ENCODE data around the gene PRCD. TPM values are rescaled to one million over a fixed set of nuclear protein-coding genes. Genes with fewer than 3 reads are reported as not detected.
A peak's percentile ranks its signal among the peaks of the same experiment; 100 is the strongest.
"Not testable (repeated sequence)": the region's sequence is repeated elsewhere in the genome, so short reads cannot be mapped to it uniquely, and the experiment has no call there.

Gene PRCD
- total RNA-seq, 4 donors from 2014 or later = 1.2 to 5.1 (median 3.8) TPM

GRCh38 chr17:76530811-76531485 is 8.9 kb upstream of the PRCD start:
- Histone ChIP-seq H3K9me3 (no peaks in the 10 kb centered on the region), H3K4me1 (peaks cover 47 to 62% (median 59%) of the 10 kb centered on the region in 4 donors), H3K27ac (replicated peaks in 1 of 4) (peak overlapping the region; percentile 80 to 90 (median 85)), H3K4me3 (no peak overlapping the region), H3K36me3 (peaks cover 0 to 3% (median 0%) of the 10 kb centered on the region in 4 donors), H3K27me3 (peaks cover 0 to 56% (median 0%) of the 10 kb centered on the region in 4 donors)
- TF ChIP-seq POLR2A (IDR thresholded peaks at IDR 0.05; ENCODE audit: low read depth) (no peak), CTCF (IDR thresholded peaks at IDR 0.05) (no peak), EP300 (IDR thresholded peaks at IDR 0.05) (no peak)
- WGBS = 89% methylated on average over 26 of the region's 32 CpGs
- intact Hi-C loops (cut with DNase I) = no loop called here
- no peak for DNase-seq (ENCODE audit: extremely low spot score)

DNA sequence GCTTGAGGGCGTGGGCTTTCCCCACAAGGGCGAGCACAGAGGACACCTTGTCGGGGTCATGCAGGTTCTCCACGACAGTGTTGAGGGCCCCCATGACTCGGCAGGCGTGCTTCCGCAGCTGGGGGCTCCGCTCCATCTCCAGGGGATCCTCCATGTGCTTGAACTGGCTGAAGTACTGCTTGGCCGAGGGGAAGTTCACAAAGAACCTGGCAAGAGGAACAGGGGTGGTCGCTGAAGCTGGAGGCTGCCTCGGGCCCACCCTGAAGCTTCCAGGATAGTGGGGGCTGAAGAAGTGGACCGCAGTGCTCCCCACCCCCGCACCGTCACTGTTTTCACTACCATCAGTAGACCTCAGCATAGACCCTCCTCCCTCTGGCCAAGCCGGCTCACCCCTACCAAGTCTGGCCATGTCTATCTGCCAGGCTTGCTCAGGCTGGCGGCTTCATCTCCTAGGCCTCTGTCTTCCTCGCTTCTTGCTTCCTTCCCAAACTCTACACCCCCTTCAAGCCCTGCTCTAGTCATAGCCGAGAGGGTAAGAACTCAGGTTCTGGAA is 8.3 kb upstream of the PRCD start:
- intact Hi-C loops (cut with DNase I) = no loop called here
- Histone ChIP-seq H3K4me1 (peaks cover 47 to 68% (median 65%) of the 10 kb centered on the region in 4 donors), H3K4me3 (no peak overlapping the region), H3K9me3 (no peaks in the 10 kb centered on the region), H3K36me3 (peaks cover 0 to 3% (median 0%) of the 10 kb centered on the region in 4 donors), H3K27me3 (peaks cover 0 to 62% (median 1%) of the 10 kb centered on the region in 4 donors), H3K27ac (replicated peaks in 1 of 4) (peak overlapping the region; percentile 80 to 90 (median 85))
- no peak for TF ChIP-seq EP300 (IDR thresholded peaks at IDR 0.05)
- TF ChIP-seq POLR2AphosphoS5 (IDR thresholded peaks at IDR 0.05) = no peak
- TF ChIP-seq POLR2A (IDR thresholded peaks at IDR 0.05; ENCODE audit: low read depth) = no peak
- TF ChIP-seq CTCF (IDR thresholded peaks at IDR 0.05) = no peak
- no peak for DNase-seq (ENCODE audit: extremely low spot score)
- 92% methylated on average over 11 of the region's 18 CpGs for WGBS

DNA sequence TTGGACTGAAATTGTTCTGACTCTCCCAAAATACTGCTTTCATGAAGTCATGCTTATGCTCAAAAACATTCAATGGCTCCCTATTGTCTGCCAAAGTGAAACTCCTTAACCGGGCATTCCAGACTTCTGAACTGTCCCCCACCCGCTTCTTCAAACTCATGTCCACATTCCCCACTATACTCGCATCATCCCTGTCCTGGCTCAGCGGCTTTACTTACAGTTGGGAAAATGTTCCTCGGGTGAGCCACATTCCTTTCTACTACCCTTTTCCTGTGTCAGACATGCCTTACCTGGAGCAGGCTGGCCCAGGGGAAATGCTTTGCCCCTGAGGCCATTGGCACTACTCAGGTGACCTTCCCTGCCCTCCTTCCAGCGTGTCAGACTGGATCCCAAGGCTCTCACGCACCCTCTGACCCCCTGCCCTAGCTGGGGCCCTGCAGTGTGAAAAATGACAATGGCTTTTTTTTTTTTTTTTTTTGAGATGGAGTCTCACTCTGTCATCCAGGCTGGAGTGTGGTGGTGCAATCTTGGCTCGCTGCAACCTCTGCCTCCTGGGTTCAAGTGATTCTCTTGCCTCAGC is 7.7 kb upstream of the PRCD start:
- 84% methylated on average over 8 of the region's 8 CpGs for WGBS
- no peak overlapping the region for H3K4me3 ChIP-seq
- TF ChIP-seq POLR2A (IDR thresholded peaks at IDR 0.05; ENCODE audit: low read depth) (no peak), POLR2AphosphoS5 (IDR thresholded peaks at IDR 0.05) (no peak), EP300 (IDR thresholded peaks at IDR 0.05) (no peak), CTCF (IDR thresholded peaks at IDR 0.05) (no peak)
- peaks cover 0 to 62% (median 4%) of the 10 kb centered on the region in 4 donors for H3K27me3 ChIP-seq
- peak overlapping the region in 3 of 4 donors; percentile 82 to 90 (median 88) for H3K27ac ChIP-seq (replicated peaks in 1 of 4)
- intact Hi-C loops (cut with DNase I) = no loop called here
- peaks cover 43 to 73% (median 67%) of the 10 kb centered on the region in 4 donors for H3K4me1 ChIP-seq
- H3K36me3 ChIP-seq = peaks cover 0 to 3% (median 0%) of the 10 kb centered on the region in 4 donors
- no peaks in the 10 kb centered on the region for H3K9me3 ChIP-seq
- no peak for DNase-seq (ENCODE audit: extremely low spot score)

GRCh38 chr17:76533640-76534359 is 6.0 kb upstream of the PRCD start:
- H3K27ac ChIP-seq (replicated peaks in 1 of 4); H3K4me3 ChIP-seq; DNase-seq (ENCODE audit: extremely low spot score); intact Hi-C loops (cut with DNase I); H3K36me3 ChIP-seq; H3K9me3 ChIP-seq: not testable (repeated sequence)
- Histone ChIP-seq H3K27me3 (peaks cover 4 to 60% (median 13%) of the 10 kb centered on the region in 4 donors), H3K4me1 (peaks cover 38 to 74% (median 65%) of the 10 kb centered on the region in 4 donors)
- 96% methylated on average over 9 of the region's 9 CpGs for WGBS

Measured in esophagus muscularis mucosa (tissue), 4 donors.